Myocyte (in vitro differentiated cells): ENCODE measurements around the gene RAMP2. TPM values are rescaled to one million over a fixed set of nuclear protein-coding genes. Genes with fewer than 3 reads are reported as not detected.
"Not testable (repeated sequence)": the region's sequence is repeated elsewhere in the genome, so short reads cannot be mapped to it uniquely, and the experiment has no call there.

ENCODE experiments used
- DNase-seq: peaks from one replicate; pipeline ENCODE4 v3.0.0-alpha.2; 2012; ENCODE audit warnings: low read depth
- polyA plus RNA-seq: library from polyadenylated mRNA; unstranded; fragments of >200 nt; gene quantifications from one replicate; pipeline ENCODE4 v1.2.1, GENCODE V29; 2012; ENCODE audit warnings: missing spikeins
- total RNA-seq: library from RNA; depleted of rRNA; stranded (reverse); fragments of >200 nt; gene quantifications from 2 replicates; pipeline ENCODE4 v1.2.3, GENCODE V29; 2014

RAMP2 gene
- 0.26 TPM in 1 of 2 replicates, not detected in the other for total RNA-seq
- polyA plus RNA-seq: 0.20 TPM

- DNase-seq: no peak
Observed at GRCh38 chr17:42760652-42761581, at the start of gene RAMP2. RAMP2 (plus strand) TSS chr17:42761227; CDS start chr17:42761262, 35 bp downstream.

GRCh38 chr17:42720996-42721583 lies 39.9 kb upstream of the RAMP2 start:
- peak; percentile 80 for DNase-seq

GRCh38 chr17:42723636-42724035 lies 37.4 kb upstream of the RAMP2 start:
- no peak for DNase-seq

- DNase-seq: no peak
Observed at GRCh38 chr17:42725143-42725542, 35.9 kb upstream of the RAMP2 start.

GRCh38 chr17:42740699-42741098 lies 20.3 kb upstream of the RAMP2 start:
- no peak for DNase-seq

- DNase-seq: not testable (repeated sequence)
Observed at GRCh38 chr17:42742916-42743315, 18.1 kb upstream of the RAMP2 start.

GRCh38 chr17:42743595-42744282 lies 17.3 kb upstream of the RAMP2 start:
- DNase-seq: no peak

GRCh38 chr17:42744283-42744805 lies 16.7 kb upstream of the RAMP2 start:
- DNase-seq: peak; percentile 65

GRCh38 chr17:42744806-42745617 lies 16.0 kb upstream of the RAMP2 start, which contains the start of gene EZH1:
EZH1 (minus strand) TSS chr17:42745040; CDS start chr17:42728941, 16,099 bp downstream.
- peak; percentile 90 for DNase-seq

GRCh38 chr17:42748202-42748907 lies 12.7 kb upstream of the RAMP2 start:
- no peak for DNase-seq

GRCh38 chr17:42748908-42749798 lies 11.9 kb upstream of the RAMP2 start:
- DNase-seq: no peak

- DNase-seq: no peak
Observed at GRCh38 chr17:42750739-42751344, 10.2 kb upstream of the RAMP2 start.

GRCh38 chr17:42751628-42752027 lies 9.4 kb upstream of the RAMP2 start:
- no peak for DNase-seq

- no peak for DNase-seq
Observed at GRCh38 chr17:42754782-42755181, 6.2 kb upstream of the RAMP2 start.

GRCh38 chr17:42759982-42760651 lies 910 bp upstream of the RAMP2 start:
- DNase-seq: peak; percentile 47

GRCh38 chr17:42761638-42762037 lies 611 bp downstream of the RAMP2 start:
- no peak for DNase-seq

GRCh38 chr17:42766124-42766523 lies 5.1 kb downstream of the RAMP2 start:
- no peak for DNase-seq

- DNase-seq: no peak
Observed at GRCh38 chr17:42767512-42767911, 6.5 kb downstream of the RAMP2 start.
